ENCODE data around the gene PLXNA2.

- TF ChIP-seq, protein P1, sequence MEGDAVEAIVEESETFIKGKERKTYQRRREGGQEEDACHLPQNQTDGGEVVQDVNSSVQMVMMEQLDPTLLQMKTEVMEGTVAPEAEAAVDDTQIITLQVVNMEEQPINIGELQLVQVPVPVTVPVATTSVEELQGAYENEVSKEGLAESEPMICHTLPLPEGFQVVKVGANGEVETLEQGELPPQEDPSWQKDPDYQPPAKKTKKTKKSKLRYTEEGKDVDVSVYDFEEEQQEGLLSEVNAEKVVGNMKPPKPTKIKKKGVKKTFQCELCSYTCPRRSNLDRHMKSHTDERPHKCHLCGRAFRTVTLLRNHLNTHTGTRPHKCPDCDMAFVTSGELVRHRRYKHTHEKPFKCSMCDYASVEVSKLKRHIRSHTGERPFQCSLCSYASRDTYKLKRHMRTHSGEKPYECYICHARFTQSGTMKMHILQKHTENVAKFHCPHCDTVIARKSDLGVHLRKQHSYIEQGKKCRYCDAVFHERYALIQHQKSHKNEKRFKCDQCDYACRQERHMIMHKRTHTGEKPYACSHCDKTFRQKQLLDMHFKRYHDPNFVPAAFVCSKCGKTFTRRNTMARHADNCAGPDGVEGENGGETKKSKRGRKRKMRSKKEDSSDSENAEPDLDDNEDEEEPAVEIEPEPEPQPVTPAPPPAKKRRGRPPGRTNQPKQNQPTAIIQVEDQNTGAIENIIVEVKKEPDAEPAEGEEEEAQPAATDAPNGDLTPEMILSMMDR (IDR thresholded peaks at IDR 0.05) = no peak
- no peak for TF ChIP-seq EP300 (IDR thresholded peaks at IDR 0.05)
These were observed 58.4 kb downstream of the PLXNA2 start for GRCh38 chr1:208185801-208186231.
